DMS153 treated with DMSO at 0.1 percent for 48 hours (cell line): Measurements from ENCODE around the gene SCYL1.

ENCODE experiments used
- DNase-seq: peaks from one replicate; lab custom pipeline; 2025; ENCODE audit not compliant: unreplicated experiment; lab: John Stamatoyannopoulos, UW

SCYL1 gene

DNA sequence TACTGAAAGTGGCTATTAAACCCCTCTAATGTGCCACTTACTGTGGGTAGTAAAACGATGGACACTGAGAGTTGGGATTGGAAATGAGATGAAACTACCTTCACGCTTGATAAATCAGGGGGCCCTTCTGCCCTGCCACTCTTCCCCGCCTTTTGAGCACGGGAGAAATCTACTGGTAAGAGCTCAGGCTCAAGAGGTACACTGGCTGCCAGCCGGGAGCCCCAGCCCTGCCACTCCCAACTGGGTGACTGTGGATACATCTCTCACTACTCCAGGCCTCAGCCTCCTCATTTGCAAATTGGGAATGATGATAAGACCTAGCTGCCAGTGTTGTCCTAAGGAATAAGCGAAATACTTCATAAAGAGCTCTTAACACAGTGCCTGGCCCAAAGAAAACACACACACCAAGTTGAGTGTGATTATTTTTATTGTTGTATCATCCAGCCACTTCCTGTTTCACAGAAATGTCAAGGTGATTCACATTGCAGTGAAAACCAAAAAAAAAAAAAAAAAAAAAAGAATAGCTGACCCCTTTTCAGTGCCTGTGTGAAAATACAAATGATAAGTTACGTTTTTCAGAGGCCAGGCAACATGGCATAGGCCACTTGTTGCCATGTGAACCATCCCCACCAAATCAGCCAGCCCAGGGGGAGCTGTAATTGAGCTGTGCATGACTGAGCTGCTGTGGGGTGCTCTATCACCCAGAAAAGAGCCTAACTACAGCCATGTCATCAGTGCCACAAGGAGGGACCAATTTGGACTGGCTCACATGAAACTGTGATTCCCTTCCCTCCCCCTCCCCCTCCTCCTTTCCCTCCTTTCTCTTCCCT lies 41.0 kb downstream of the SCYL1 start:
- no peak for DNase-seq

DNA sequence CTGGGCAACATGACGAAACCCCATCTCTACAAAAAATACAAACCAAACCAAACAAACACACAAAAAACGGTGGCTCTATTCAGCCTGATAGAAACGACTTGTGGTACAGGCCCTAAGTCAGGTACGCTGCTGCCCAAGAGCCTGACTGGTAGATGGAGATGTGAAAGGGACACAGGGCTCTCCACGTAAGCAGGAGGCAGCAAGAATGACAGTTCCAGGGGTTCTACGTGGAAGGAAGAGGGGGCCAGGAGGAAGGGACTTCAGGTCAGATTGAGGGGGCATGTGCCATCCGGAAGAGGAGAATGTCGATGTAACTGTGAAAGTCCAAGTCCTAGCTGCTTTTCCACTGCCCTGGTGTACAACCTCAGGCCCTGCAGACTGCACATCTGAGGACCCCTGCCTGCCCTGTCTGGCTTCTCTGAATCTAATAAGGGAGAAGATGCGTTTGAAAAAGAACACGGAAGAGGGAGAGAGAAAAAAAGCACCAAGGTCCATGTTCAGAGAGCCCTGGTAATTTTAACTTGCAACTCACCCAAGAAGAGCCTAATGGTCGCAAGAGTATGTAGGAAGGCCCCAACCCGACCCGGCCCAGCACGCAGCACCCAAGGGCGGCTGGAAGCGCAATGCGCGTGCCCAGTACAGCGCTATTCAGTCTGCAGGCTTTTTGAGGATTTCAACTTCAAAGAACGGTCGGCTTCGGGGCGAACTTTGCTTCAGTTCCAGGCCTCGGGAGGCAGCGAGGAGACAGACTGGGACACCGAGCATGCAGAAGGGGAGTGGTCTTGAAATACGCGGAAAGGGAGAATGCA lies 44.5 kb downstream of the SCYL1 start:
- no peak for DNase-seq

DNA sequence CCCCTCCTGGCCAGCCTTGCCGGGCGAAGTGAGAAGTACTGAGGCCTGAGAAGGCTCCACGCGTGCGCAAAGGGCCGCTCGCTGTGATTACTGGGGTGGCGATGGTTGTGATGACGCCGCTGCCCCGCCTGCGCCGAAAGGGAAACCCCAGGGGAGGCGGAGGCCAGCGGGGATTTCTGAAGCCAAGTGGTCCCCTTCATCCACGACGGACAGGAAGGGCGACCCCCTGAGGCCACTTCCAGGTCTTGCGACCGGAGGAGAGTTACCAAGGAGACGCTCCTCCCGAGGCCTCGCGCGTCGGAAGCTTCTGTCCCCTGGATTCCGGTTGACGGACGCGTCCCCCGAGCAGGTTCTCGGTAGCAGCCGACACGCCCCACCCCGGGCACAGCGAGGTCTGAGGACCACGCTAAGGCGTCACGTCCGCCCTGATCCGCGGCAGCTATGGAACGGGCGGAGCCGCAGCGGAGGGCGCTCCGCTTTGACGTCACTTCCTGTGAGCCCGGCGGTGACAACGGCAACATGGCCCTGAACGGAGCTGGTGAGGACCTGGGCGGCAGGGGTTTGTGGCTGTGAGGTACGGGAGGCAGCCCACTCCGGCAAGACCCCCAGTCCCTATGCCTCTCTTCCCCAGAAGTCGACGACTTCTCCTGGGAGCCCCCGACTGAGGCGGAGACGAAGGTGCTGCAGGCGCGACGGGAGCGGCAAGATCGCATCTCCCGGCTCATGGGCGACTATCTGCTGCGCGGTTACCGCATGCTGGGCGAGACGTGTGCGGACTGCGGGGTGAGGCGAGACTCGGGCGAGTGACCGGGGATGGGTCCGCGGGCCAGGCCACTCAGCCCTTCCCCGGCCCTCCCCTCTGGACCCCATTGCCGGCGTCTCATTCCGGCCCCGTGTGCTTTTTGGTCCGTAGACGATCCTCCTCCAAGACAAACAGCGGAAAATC lies 45.4 kb downstream of the SCYL1 start, which contains the start of gene ZNRD2:
TSS of gene ZNRD2 (plus strand) at position 505 of the 946 bp plus-strand sequence. CDS start at position 520, 15 bp downstream.
- peak; percentile 93 for DNase-seq

DNA sequence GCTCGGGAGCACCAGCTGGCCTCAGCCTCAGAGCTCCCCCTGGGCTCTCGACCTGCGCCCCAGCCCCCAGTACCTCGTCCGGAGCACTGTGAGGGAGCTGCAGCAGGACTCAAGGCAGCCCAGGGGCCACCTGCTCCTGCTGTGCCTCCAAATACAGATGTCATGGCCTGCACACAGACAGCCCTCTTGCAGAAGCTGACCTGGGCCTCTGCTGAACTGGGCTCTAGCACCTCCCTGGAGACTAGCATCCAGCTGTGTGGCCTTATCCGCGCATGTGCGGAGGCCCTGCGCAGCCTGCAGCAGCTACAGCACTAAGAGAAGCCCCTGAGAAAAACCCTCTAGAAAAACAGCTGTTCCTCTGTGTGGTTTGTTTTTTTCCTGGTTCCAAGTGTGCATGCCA lies 46.5 kb downstream of the SCYL1 start:
- no peak for DNase-seq

DNA sequence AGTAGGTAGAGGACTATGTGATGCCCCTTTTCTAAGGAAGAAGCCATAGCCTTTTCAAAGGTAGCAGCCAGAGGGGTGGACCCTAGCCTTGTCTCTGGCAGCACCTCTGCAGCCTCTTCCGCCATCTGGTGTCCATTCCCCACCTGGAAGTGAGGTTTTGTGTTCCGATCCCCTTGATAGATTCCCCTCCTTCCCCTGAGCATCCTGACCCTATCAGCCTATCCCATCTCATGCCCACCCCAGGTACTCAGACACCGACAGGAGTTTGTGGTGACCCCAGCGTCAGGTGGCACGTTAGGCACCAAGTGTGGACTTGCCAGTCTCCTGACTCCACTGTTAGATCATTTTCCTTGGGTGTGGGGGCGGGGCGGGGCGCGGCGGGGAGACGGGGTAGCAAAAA lies 47.1 kb downstream of the SCYL1 start:
- DNase-seq = peak; percentile 34

DNA sequence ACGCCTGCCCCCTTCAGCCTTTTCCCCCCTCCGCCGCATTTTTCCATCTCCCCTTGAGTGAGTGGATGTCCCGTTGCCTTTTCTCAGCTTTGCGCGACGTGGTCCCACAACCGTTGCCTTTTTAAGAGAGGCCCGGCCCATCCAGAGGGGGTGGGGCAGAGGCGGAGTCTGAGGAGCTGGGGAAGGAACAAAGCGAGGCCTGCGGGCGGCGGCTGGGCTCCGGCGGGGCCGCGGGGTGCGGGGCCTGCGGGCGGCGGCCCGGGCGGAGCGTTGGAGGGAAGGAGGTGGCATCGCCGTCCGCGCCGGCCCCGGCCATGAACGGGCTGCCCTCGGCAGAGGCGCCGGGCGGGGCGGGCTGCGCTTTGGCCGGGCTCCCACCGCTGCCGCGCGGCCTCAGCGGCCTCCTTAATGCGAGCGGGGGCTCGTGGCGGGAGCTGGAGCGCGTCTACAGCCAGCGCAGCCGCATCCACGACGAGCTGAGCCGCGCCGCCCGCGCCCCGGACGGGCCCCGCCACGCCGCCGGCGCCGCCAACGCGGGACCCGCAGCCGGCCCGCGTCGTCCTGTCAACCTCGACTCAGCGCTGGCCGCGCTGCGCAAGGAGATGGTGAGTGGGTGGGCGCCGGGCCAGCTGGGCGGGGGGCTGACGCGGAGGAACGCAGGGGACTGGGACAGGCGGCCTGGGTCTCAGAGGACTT lies 47.6 kb downstream of the SCYL1 start, which contains the start of gene FAM89B:
TSS of gene FAM89B (plus strand) at position 183 of the 696 bp plus-strand sequence. CDS start at position 315, 132 bp downstream.
- DNase-seq = peak; percentile 53

DNA sequence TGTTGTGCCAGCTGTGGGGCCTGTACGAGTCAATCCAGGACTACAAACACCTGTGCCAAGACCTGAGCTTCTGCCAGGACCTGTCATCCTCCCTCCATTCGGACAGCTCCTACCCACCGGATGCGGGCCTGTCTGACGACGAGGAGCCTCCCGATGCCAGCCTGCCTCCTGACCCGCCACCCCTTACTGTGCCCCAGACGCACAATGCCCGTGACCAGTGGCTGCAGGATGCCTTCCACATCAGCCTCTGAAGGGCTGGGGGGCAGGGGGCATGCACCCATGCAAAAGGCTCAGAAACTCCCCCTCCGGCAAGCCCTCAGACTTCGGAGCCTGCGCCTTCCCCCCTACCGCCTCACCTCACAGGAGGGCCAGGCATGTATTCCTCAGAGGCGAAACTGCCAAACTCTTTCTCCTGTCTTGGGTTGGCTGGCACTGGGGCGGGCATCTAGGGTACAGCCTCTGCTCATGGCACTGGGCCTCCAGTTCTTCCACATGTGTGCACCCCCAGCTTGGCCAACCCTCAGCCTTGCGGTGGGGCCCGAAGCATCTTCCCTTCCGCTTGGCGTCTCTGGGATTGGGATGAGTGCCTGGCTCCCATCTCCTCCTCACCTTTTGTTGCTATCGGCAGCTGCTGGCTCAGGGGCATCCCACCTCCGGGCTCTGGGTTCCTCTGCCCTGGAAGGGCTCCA lies 48.7 kb downstream of the SCYL1 start:
- DNase-seq = no peak

DNA sequence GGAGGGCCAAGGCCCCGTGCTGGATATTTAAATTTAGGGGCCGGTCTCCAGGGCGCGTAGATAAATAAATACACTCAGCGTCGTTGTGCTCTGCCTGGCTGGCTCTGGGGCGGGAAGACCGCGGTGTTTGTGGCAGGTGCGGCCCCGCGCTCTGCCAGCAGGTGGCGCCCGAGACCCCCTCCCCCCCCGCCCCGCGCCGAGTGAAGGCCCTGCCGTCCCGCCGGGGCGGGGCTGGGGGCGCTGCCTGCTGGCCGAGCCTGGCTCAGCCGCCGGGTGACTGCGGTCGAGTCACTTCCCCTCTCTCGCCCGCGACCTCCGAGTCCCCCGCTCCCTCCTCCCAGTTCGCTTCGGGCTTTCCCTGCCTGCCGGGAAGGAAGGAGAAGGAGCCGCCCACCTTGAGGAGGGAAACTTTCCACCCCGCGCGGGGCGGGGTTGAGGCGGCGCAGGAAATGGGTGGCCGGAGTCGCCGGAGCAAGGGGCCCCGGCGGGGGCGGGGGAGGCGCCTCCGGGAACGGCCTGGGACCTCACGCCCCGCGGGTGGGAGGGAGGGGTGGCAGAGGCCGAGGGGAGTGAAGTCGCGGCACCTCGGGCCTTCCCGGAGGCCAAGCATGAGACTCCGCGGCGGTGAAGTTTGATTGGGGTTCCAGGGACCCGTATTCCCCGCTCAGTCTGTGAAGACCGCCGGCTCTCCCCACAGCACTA lies 49.4 kb downstream of the SCYL1 start:
- peak; percentile 53 for DNase-seq

DNA sequence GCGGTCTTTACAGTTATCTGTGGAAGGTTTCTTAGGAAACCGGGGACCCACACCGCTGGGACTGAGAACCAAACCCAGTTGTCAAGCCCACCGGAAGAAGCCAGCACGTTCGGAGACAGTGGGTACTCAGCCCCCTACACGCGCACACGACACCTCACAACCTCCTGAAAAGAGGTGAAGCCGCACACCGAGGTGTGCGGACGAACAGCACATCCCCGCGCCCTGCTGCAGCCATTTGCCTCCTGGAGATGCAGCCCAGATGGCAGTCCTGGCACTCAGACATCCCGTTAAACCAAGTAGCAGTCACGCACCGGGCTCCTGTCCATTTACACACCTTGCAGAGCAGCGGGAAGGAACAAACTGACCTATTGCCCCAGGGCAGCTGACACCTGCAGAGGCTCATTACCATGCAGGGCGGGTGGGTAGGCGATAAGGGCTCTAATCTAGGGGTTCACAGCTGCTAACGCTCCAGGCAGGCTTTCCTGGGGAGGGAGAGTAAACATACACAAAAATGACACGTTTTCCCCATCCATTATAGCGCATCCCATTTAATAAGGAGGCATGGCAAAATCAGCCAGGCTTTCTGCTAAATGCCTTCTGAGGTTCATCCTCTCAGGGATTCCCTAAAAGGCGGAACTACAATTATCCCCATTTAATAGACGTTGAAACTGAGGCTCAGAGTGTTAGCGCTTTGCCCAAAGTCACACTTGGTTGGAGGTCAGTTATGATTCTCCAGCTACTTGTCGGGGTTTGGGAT lies 50.1 kb downstream of the SCYL1 start:
- DNase-seq = no peak

DNA sequence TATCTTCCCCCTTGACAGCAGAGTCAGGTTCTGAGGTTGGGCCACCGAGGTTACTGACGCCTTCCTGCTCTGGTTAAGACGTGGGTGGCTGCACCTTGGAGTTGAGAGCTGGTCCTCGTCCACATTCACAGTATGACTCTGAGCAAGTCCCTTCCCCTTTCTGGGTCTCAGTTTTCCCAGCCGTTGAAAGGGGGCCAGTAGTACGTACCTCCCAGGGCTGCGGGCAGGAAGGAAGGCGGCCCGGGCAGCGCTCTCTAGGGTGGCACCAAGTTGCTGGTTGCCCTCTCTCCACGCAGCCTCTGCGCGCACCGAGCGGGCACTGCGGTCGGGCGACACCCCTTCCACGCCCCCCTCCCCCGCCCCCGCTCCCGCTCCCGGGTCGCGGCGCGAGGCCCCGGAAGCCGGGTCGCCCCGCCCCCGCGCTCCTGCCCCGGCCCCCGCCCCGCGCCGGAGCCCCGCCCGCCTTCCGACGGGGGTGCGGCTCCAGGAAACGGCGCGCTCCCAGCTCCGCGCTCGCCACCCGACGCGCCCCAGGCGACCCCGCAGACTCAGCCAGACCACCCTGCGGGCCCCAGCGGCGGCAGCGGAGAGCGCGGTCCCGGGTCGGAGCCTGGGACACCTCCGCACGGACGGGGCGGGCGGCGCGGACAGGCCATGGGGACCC lies 50.8 kb downstream of the SCYL1 start, which contains the start of gene EHBP1L1:
TSS of gene EHBP1L1 (plus strand) at position 486 of the 664 bp plus-strand sequence. CDS start 250 bp downstream, outside the sequence.
- DNase-seq = no peak

DNA sequence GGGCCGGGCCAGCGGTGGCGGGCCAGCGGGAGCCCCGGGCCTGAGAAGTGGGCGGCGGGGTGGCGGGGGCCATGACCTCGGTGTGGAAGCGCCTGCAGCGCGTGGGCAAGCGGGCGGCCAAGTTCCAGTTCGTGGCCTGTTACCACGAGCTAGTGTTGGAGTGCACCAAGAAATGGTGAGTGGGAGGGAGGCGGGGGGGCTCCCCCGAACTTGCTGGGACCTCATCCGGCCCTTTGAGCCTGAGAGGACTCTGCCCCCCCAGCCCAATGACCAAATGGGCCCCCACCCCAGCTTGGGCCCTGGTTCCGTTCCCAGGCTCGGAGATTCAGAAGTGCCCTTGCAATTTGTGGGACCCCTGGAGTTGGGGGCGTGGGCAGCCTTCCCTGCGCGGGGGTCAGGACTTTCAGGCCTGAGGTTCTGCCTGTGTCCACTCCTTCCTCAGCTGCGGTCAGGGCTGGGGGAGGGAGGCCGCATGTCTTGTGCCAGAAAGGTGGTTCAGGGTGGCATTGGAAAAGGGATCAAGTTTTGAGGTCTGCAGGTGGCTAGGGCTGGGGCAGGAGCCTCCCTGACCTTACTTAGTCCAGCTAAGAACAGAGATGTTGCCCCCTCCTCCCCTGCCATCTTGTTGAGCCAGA lies 51.5 kb downstream of the SCYL1 start:
- no peak for DNase-seq

DNA sequence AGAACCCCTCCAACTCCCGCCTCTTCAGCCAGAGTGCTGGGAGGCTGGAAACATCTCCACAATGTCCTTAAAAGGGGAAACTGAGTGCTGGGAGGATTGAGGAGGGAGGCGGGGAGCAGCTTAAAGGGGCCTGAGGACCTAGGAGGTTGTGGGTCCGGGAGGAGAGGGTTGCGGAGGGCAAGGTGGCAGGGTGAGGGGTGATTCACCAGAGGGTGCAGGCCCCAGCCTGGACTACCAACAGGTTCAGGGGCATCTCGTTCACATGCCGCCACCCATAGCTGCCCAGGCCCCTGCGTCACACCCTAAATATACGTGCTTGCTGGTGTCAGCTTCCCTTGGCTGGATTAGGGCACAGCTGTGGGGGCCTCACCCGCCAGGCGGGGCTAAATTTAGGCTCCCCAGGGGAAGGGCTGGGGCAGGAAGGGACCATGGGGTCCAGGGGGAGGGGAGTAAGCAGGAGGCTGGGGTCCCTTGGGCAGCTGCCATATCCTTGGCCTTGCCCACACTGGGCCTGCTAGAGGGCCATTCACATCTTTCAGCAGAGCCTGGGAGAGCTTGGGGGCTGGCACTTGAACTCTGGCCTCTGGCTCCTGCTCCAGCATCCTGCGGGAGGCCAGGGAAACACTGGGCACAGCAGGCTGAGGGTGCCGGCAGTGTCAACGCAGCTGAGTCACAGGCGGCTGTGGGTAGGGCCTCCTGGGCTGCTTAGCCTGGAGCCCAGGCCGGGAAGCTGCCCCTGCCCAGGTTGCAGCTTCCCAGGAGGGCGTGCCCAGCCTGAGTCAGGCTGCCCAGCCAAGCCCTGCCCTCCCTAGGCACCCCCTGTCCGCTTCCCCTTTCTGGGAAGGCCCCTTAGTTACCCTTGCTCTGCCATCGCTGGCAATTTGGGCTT lies 52.2 kb downstream of the SCYL1 start:
- no peak for DNase-seq

DNA sequence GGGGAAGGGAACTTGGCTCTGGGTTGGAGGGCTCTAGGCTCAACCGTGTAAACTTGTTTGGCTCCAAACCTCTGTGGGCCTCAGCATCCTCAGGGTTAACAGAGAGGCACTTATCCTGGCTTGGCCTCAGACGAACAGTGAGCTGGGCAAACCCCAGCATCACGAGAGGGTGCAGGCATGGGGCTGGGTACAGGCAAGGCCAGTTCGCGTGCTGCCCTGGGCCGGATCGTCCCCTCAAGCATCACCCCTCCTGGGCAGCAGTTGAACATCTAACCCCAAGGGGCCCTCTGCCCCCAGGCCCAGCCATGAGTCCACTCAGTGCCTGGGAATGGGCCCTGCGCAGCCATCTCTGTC lies 52.9 kb downstream of the SCYL1 start:
- no peak for DNase-seq

DNA sequence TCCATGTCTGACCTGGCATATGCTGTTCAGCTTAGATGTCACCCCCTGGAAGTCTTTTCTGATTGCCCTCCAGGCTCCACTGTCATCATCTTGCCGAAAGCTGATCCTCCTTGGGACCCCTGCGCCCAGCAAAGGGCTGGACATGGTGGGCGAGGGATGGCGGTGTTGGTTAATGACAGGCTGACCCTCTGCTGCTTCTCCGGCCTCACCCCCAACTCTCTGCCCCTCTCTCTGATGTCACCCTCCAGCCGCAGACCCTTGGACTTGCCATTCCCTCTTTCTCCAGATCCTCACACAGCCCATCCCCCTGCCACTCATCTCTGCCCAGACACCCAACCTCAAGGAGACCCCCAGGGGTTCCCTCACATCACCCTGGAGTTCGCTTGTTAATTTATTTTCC lies 53.3 kb downstream of the SCYL1 start:
- DNase-seq = no peak

DNA sequence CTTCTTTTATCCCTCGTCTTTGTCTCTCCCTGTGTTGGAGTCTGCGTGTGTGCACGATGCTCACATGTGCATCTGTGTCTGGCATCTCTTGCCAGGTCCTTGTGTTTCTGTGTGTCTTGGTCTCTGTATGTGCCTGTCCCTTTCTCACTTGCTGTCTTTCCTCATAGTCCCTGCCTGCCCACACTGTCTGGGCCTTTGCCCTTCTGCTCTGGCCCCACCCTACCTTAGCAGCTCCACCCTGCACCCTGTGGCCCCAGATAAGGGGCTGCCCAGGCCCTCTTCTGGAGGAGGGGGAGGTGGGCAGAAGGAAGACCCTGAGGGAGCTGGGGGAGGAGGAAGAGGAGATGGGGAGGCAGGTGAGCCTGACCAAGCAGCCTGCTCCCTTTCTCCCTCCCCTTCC lies 53.8 kb downstream of the SCYL1 start:
- DNase-seq = no peak

DNA sequence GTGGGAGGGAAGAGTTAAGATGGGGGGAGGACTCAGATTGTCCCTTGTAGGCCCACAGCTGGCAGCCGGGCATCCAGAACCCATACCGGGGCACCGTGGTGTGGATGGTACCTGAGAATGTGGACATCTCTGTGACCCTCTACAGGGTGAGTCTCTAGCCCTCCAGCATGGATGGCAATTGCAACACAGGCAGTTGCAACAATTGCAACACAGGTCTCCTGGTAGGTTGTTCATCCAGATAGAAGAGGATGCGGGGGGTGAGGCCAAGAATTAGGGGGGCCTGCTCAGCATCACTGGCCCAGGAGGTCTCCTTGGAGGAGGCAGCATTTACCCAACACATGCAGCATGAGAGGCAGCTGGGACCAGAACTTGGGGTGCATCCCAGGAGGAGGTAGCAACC lies 54.4 kb downstream of the SCYL1 start:
- DNase-seq = no peak
